SU-DHL-6 (cell line): ENCODE data around the gene CCNT1.

Source experiments
- H2AFZ ChIP-seq: fragments of 200-600 bp; sonication (generic); 2 replicates; pipeline ENCODE4 v1.6.1; 2014; ENCODE audit warnings: low read depth, mild to moderate bottlenecking, moderate library complexity, mixed read lengths, antibody characterized with exemption, low read length; ENCODE audit not compliant: severe bottlenecking
- H3F3A ChIP-seq: fragments of 200-600 bp; shearing (Covaris generic); 2 replicates; pipeline ENCODE4 v1.6.0; 2016; ENCODE audit warnings: antibody characterized with exemption, mild to moderate bottlenecking; ENCODE audit not compliant: insufficient read depth
- H3K27ac ChIP-seq: fragments of 200-600 bp; sonication (generic); 2 replicates; pipeline ENCODE4 v1.5.1; 2016; ENCODE audit warnings: low read depth, mild to moderate bottlenecking, low read length, moderate library complexity, mixed read lengths
- H3K27me3 ChIP-seq: fragments of 200-600 bp; sonication (generic), shearing (Covaris generic); 2 replicates; pipeline ENCODE4 v1.6.0; 2014; ENCODE audit warnings: mild to moderate bottlenecking, low read length
- H3K36me3 ChIP-seq: fragments of 200-600 bp; sonication (generic); 2 replicates; pipeline ENCODE4 v1.6.1; 2014; ENCODE audit warnings: mild to moderate bottlenecking, low read length, mixed read lengths
- H3K4me2 ChIP-seq: fragments of 300-600, 200-600 bp; shearing (Covaris generic), sonication (generic); 2 replicates; pipeline ENCODE4 v1.6.0; 2014; ENCODE audit warnings: low read length, low read depth, mild to moderate bottlenecking; ENCODE audit not compliant: poor library complexity, severe bottlenecking
- H3K4me3 ChIP-seq: fragments of 200-600 bp; sonication (generic); 2 replicates; pipeline ENCODE4 v1.5.1; 2014; ENCODE audit warnings: antibody characterized with exemption, low read length, mild to moderate bottlenecking, mixed read lengths; ENCODE audit not compliant: insufficient read depth, poor library complexity, severe bottlenecking
- H3K79me2 ChIP-seq: fragments of 200-600 bp; sonication (generic); 2 replicates; pipeline ENCODE4 v1.6.1; 2014; ENCODE audit warnings: mild to moderate bottlenecking, low read length, moderate library complexity; ENCODE audit not compliant: insufficient read depth
- H3K9ac ChIP-seq: fragments of 200-600 bp; sonication (generic); 2 replicates; pipeline ENCODE4 v1.7.0; 2014; ENCODE audit warnings: mild to moderate bottlenecking, low read length
- H3K9me2 ChIP-seq: fragments of 200-600 bp; sonication (generic); replicated peaks from 2 replicates; pipeline ENCODE4 v1.6.1; 2014; ENCODE audit warnings: low read length; ENCODE audit not compliant: insufficient read depth
- H3K9me3 ChIP-seq: fragments of 200-600 bp; sonication (generic); 2 replicates; pipeline ENCODE4 v1.6.1; 2014; ENCODE audit warnings: low read length, mixed read lengths; ENCODE audit not compliant: insufficient read depth
- H4K20me1 ChIP-seq: fragments of 200-600 bp; sonication (generic); 2 replicates; pipeline ENCODE4 v1.6.1; 2014; ENCODE audit warnings: low read depth, mild to moderate bottlenecking, antibody characterized with exemption, low read length, moderate library complexity, mixed read lengths
- EZH2phosphoT487 ChIP-seq: fragments of 200-600 bp; sonication (generic), shearing (Covaris generic); conservative IDR thresholded peaks from 2 replicates; pipeline ENCODE4 v1.6.1; 2018; ENCODE audit warnings: mild to moderate bottlenecking, antibody characterized with exemption, low read length, moderate library complexity, mixed read lengths
- TF ChIP-seq, protein P1 (sequence below): fragments of 200-600 bp; sonication (generic); IDR thresholded peaks from one replicate; pipeline ENCODE4 v1.5.1; 2017; ENCODE audit warnings: antibody characterized with exemption, mild to moderate bottlenecking, low read length, moderate library complexity; ENCODE audit not compliant: insufficient read depth, poor library complexity, severe bottlenecking

CCNT1 gene

DNA sequence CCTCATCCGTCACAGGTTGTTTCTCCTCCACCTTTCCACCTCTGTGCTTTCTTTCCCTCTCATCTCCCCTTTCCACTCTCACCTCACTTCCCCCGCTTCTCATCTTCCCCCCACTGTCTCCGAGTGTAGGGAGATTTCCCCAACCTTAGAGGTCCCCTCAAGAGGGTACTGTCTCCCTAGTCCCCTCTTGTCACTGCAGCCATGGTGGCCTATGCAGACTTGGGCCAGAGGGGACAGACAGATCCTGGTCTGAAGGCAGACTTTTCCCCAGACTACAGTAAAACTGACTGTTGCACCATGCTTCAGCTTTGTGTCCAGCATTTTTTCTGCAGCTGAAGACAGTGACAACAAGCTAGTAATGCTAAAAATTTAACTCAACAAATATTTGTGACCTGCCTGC is 75.7 kb downstream of the CCNT1 start:
- H3K9me3 ChIP-seq: no peaks in the 10 kb centered on the region
- H3K27me3 ChIP-seq: no peaks in the 10 kb centered on the region
- H3K79me2 ChIP-seq: no peaks in the 10 kb centered on the region
- no peak overlapping the region for H3K27ac ChIP-seq
- TF ChIP-seq, protein P1, sequence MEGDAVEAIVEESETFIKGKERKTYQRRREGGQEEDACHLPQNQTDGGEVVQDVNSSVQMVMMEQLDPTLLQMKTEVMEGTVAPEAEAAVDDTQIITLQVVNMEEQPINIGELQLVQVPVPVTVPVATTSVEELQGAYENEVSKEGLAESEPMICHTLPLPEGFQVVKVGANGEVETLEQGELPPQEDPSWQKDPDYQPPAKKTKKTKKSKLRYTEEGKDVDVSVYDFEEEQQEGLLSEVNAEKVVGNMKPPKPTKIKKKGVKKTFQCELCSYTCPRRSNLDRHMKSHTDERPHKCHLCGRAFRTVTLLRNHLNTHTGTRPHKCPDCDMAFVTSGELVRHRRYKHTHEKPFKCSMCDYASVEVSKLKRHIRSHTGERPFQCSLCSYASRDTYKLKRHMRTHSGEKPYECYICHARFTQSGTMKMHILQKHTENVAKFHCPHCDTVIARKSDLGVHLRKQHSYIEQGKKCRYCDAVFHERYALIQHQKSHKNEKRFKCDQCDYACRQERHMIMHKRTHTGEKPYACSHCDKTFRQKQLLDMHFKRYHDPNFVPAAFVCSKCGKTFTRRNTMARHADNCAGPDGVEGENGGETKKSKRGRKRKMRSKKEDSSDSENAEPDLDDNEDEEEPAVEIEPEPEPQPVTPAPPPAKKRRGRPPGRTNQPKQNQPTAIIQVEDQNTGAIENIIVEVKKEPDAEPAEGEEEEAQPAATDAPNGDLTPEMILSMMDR: no peak
- no peak for TF ChIP-seq EZH2phosphoT487
- H2AFZ ChIP-seq: no peak overlapping the region
- H3K36me3 ChIP-seq: peaks cover 17% of the 10 kb centered on the region
- no peaks in the 10 kb centered on the region for H4K20me1 ChIP-seq
- no peak overlapping the region for H3K4me2 ChIP-seq
- H3K9me2 ChIP-seq: no peaks in the 10 kb centered on the region
- no peak overlapping the region for H3K9ac ChIP-seq
- H3F3A ChIP-seq: no peaks in the 10 kb centered on the region
- no peak overlapping the region for H3K4me3 ChIP-seq

DNA sequence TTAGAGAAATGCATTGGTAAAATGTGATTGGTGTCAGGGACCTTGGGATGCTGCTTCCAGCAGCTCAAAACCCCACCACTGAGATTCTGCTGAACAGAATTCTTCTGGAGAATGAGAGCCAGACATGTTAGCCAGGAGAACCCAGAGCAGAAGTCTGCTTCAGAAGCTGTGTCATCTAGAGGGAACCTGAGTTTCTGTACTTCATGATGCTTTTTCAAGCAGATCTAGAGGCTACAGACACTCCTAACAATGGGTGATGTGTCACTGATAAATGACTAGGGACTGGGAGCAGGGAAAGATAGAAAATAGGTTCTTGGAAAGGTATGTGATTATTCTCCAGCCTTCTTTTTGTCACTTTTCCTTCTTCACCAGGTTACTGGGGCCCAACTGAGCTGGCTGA is 76.1 kb downstream of the CCNT1 start:
- no peak overlapping the region for H2AFZ ChIP-seq
- no peaks in the 10 kb centered on the region for H3K27me3 ChIP-seq
- TF ChIP-seq, protein P1: no peak
- TF ChIP-seq EZH2phosphoT487: no peak
- no peaks in the 10 kb centered on the region for H3K79me2 ChIP-seq
- no peaks in the 10 kb centered on the region for H4K20me1 ChIP-seq
- no peak overlapping the region for H3K27ac ChIP-seq
- no peaks in the 10 kb centered on the region for H3K9me3 ChIP-seq
- H3K36me3 ChIP-seq: peaks cover 17% of the 10 kb centered on the region
- no peaks in the 10 kb centered on the region for H3F3A ChIP-seq
- no peak overlapping the region for H3K4me2 ChIP-seq
- H3K9me2 ChIP-seq: no peaks in the 10 kb centered on the region
- H3K9ac ChIP-seq: no peak overlapping the region
- H3K4me3 ChIP-seq: no peak overlapping the region
